ENCODE results near the gene TTBK2.
"Not testable (repeated sequence)": the region's sequence is repeated elsewhere in the genome, so short reads cannot be mapped to it uniquely, and the experiment has no call there.

Gene TTBK2

GRCh38 chr15:42920519-42921341 is at the start of gene TTBK2:
Gene TTBK2 (minus strand): TSS chr15:42920778. CDS start chr15:42878617, 42,161 bp downstream.
- DNase-seq (ENCODE audit: low read depth): peak; percentile 95

- no peak for DNase-seq (ENCODE audit: low read depth)
Measured at GRCh38 chr15:42964476-42964875, 43.9 kb upstream of the TTBK2 start.

- no peak for DNase-seq (ENCODE audit: low read depth)
Measured at GRCh38 chr15:42955518-42955917, 34.9 kb upstream of the TTBK2 start.

- no peak for DNase-seq (ENCODE audit: low read depth)
Measured at GRCh38 chr15:42954291-42954690, 33.7 kb upstream of the TTBK2 start.

- DNase-seq (ENCODE audit: low read depth): not testable (repeated sequence)
Measured at GRCh38 chr15:42948898-42949297, 28.3 kb upstream of the TTBK2 start.

- DNase-seq (ENCODE audit: low read depth): no peak
Measured at GRCh38 chr15:42940527-42940926, 19.9 kb upstream of the TTBK2 start.

GRCh38 chr15:42939841-42940240 is 19.3 kb upstream of the TTBK2 start:
- DNase-seq (ENCODE audit: low read depth): no peak

- no peak for DNase-seq (ENCODE audit: low read depth)
Measured at GRCh38 chr15:42937143-42937542, 16.6 kb upstream of the TTBK2 start.

GRCh38 chr15:42933886-42934667 is 13.5 kb upstream of the TTBK2 start:
- no peak for DNase-seq (ENCODE audit: low read depth)

- DNase-seq (ENCODE audit: low read depth): no peak
Measured at GRCh38 chr15:42932833-42933515, 12.4 kb upstream of the TTBK2 start.

GRCh38 chr15:42931702-42932486 is 11.3 kb upstream of the TTBK2 start:
- DNase-seq (ENCODE audit: low read depth): no peak

GRCh38 chr15:42929306-42929848 is 8.8 kb upstream of the TTBK2 start:
- no peak for DNase-seq (ENCODE audit: low read depth)

GRCh38 chr15:42921342-42921731 is 759 bp upstream of the TTBK2 start:
- peak; percentile 7 for DNase-seq (ENCODE audit: low read depth)

GRCh38 chr15:42919799-42920518 is 619 bp downstream of the TTBK2 start:
- no peak for DNase-seq (ENCODE audit: low read depth)

GRCh38 chr15:42919308-42919707 is 1.3 kb downstream of the TTBK2 start:
- DNase-seq (ENCODE audit: low read depth): no peak

- DNase-seq (ENCODE audit: low read depth): no peak
Measured at GRCh38 chr15:42918047-42918446, 2.5 kb downstream of the TTBK2 start.

GRCh38 chr15:42915654-42916315 is 4.8 kb downstream of the TTBK2 start:
- DNase-seq (ENCODE audit: low read depth): no peak

- DNase-seq (ENCODE audit: low read depth): no peak
Measured at GRCh38 chr15:42914728-42915497, 5.7 kb downstream of the TTBK2 start.

GRCh38 chr15:42911058-42911592 is 9.5 kb downstream of the TTBK2 start:
- DNase-seq (ENCODE audit: low read depth): no peak

All from stimulated activated CD8-positive, alpha-beta memory T cell treated with anti-CD3 and anti-CD28 coated beads, Interleukin-4, amount 100 ng/mL, for 24 hours (primary cell).